ENCODE results near the gene FBXO42.
"Not testable (repeated sequence)": the region's sequence is repeated elsewhere in the genome, so short reads cannot be mapped to it uniquely, and the experiment has no call there.

The FBXO42 gene

GRCh38 chr1:16372535-16373285, 20.4 kb upstream of the FBXO42 start:
- DNase-seq (ENCODE audit: low read depth in 2 of 2), result no peak

GRCh38 chr1:16371725-16372124, 19.4 kb upstream of the FBXO42 start:
- no peak for DNase-seq (ENCODE audit: low read depth in 2 of 2)

GRCh38 chr1:16369821-16370220, 17.5 kb upstream of the FBXO42 start:
- DNase-seq (ENCODE audit: low read depth in 2 of 2), result no peak

- DNase-seq (ENCODE audit: low read depth in 2 of 2), result no peak
Observed at GRCh38 chr1:16367968-16368890, 15.9 kb upstream of the FBXO42 start.

- DNase-seq (ENCODE audit: low read depth in 2 of 2), result peak; percentile 77 to 84
Observed at GRCh38 chr1:16367258-16367967, 15.1 kb upstream of the FBXO42 start.

- peak; percentile 88 to 92 for DNase-seq (ENCODE audit: low read depth in 2 of 2)
Observed at GRCh38 chr1:16366722-16367257, 14.5 kb upstream of the FBXO42 start, which contains the start of gene SZRD1. SZRD1 (plus strand) TSS chr1:16367242; CDS start chr1:16367258, 16 bp downstream.

GRCh38 chr1:16365146-16365498, 12.8 kb upstream of the FBXO42 start:
- DNase-seq (ENCODE audit: low read depth in 2 of 2), result not testable (repeated sequence)

GRCh38 chr1:16356867-16357266, 4.6 kb upstream of the FBXO42 start:
- DNase-seq (ENCODE audit: low read depth in 2 of 2), result no peak

- DNase-seq (ENCODE audit: low read depth in 2 of 2), result no peak
Observed at GRCh38 chr1:16354619-16355018, 2.3 kb upstream of the FBXO42 start.

GRCh38 chr1:16352842-16353535, 709 bp upstream of the FBXO42 start:
- DNase-seq (ENCODE audit: low read depth in 2 of 2), result no peak

- DNase-seq (ENCODE audit: low read depth in 2 of 2), result no peak
Observed at GRCh38 chr1:16351456-16351993, 755 bp downstream of the FBXO42 start.

- DNase-seq (ENCODE audit: low read depth in 2 of 2), result no peak
Observed at GRCh38 chr1:16349847-16350406, 2.4 kb downstream of the FBXO42 start.

- no peak for DNase-seq (ENCODE audit: low read depth in 2 of 2)
Observed at GRCh38 chr1:16348414-16349182, 3.7 kb downstream of the FBXO42 start.

- not testable (repeated sequence) for DNase-seq (ENCODE audit: low read depth in 2 of 2)
Observed at GRCh38 chr1:16343276-16343675, 9.0 kb downstream of the FBXO42 start.

- DNase-seq (ENCODE audit: low read depth in 2 of 2), result no peak
Observed at GRCh38 chr1:16342331-16343062, 9.8 kb downstream of the FBXO42 start.

- no peak for DNase-seq (ENCODE audit: low read depth in 2 of 2)
Observed at GRCh38 chr1:16340673-16341072, 11.6 kb downstream of the FBXO42 start.

- no peak for DNase-seq (ENCODE audit: low read depth in 2 of 2)
Observed at GRCh38 chr1:16338961-16339360, 13.3 kb downstream of the FBXO42 start.

GRCh38 chr1:16334655-16335340, 17.5 kb downstream of the FBXO42 start:
- DNase-seq (ENCODE audit: low read depth in 2 of 2), result no peak

Data from stimulated activated CD4-positive, alpha-beta T cell treated with anti-CD3 and anti-CD28 coated beads, Interleukin-4, amount 100 ng/mL, for 48 hours (primary cell).